H1 (cell line): Measurements from ENCODE around the gene ACYP1. TPM values are rescaled to one million over a fixed set of nuclear protein-coding genes. Genes with fewer than 3 reads are reported as not detected.

ENCODE experiments used
- EGR1 ChIP-seq: IDR thresholded peaks from 2 replicates; pipeline ENCODE4 v1.6.1; 2011; ENCODE audit warnings: low read depth, low read length, borderline replicate concordance
- JUN ChIP-seq: IDR thresholded peaks from 2 replicates; pipeline ENCODE4 v1.6.1; 2011; ENCODE audit warnings: low read depth, mild to moderate bottlenecking, improper control_type of control experiment, low read length
- polyA plus RNA-seq, 7 experiments: library from polyadenylated mRNA; depleted of rRNA in 3 of 7; stranded (reverse) in 5 of 7; unstranded in 2 of 7; fragments of >200 nt in 5 of 7; fragments of 200-250 nt in 2 of 7; gene quantifications; 1 replicate in 5 of 7; 2 replicates in 1 of 7; 4 replicates in 1 of 7; pipeline versions ENCODE4 v1.2.1 to v1.2.3, GENCODE V29; 2011 to 2013; ENCODE audit warnings: missing spikeins in 2 of 7, mixed read lengths in 2 of 7
- total RNA-seq: library from RNA; stranded (reverse); fragmentation: NEBNext Ultra II Directional; extraction: Animal tissue kit (Norgen Biotek cat#: 25700); gene quantifications from 2 replicates; pipeline ENCODE4 v1.2.1, GENCODE V29; 2021

The ACYP1 gene
- total and polyA plus RNA-seq, 2 of the 8 experiments (the other 6 are each of a cell fraction or from before 2014, with no cell fraction given) = 22.3 to 24.8 TPM

DNA sequence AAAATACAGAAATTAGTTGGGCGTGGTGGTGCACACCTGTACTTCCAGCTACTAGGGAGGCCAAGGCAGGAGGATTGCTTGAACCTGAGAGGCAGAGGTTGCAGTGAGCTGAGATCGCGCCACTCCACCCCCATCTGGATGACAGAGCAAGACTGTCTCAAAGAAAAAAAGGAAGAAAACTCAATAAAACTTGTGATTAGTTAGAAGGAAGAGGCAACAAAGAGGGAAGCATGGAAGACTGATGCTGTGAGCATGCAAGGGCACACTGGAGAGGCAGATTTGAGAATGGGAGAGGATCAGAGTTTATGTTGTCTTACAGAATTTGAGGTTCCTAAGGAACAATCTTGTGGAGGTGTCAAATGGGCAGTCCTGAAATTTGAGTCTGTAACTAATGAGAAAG, 2.9 kb upstream of the ACYP1 start (continued):
- TF ChIP-seq JUN (no peak), EGR1 (no peak)
